ENCODE measurements around the gene TBC1D9.

Gene TBC1D9

DNA sequence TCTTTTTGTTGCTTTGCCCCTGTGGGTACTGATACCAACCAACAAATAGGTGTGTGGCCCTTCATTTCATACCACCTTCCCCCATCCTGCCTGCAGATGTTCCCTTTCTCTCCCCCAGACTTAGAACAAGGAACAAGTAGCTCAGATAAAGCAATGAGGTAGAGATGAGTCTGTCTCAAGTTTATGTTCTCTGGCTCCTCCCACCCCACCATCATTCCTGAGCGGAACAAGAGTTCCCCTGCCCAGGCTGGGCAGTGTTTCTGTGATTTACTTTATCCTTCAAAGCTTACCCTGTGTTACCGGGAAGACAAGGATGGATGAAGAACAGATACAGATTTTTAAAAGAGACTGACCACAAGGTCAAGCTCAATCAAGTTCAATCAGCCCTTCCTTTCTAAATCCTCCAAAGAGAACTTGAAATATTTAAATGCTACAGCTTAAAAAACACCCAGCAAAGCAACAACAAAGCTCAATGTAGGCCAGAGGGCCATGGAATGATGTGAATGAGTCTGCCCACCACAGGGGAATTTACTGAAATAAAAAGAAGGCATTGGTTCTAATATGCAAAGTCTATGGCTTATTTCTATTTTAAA, 107.4 kb downstream of the TBC1D9 start:
- DNase-seq (ENCODE audit: low read depth, low spot score), result no peak

DNA sequence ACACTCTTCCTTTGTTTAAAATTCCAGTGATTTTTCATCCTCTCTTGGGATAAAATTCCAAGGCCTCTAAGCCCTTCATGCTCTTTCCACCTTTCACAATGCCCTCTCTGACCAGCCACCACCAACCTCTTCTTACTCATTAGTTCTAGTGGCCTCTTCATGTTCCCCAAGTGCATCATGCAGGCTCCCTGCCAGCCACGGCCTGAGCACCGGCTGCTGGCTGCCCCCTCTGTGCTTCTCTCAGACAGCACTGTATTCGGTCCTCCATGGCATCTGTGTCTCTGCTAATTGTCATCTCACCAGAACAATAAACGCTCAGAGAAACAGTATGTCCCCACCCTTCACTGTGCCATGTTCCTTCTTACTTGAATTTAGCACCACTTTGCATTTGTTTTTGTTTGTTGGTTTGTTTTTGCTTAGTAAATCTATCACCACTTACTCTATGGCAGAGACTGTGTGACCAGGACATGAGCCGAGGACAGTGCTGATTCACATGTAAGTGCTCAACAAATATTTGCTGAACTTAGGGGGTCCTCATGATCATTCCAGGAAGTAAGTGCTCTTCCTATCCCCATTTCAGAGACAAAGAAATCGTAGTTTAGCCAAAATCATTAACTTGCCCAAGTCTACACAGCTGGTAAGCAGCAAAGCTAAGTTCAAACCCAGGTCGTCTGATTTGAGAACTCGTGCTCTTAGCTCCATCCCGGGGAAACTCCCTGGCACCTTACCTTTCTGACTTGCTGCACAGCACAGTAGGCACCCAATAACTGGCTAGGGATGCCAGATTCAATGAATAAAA, 110.4 kb downstream of the TBC1D9 start:
- no peak for DNase-seq (ENCODE audit: low read depth, low spot score)

DNA sequence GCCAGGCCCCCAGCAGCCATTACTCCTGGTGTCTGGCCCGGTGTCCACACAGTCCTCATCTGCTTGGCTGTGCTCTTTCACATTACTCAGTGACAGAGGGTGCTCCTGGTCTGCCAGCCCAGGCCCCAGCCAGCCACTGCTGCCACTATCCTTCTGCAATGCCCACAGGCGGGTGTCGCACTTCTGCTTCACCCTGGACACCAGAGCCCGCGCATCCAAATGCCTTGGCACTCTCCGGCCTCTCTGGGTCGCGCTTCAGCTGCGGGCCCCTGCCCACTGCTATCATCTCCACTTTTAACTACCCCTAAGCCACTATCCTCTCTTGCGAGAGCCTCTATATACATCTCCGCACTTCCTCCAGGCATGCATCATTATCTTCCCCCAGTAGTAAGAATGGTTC, 111.0 kb downstream of the TBC1D9 start:
- no peak for DNase-seq (ENCODE audit: low read depth, low spot score)

DNA sequence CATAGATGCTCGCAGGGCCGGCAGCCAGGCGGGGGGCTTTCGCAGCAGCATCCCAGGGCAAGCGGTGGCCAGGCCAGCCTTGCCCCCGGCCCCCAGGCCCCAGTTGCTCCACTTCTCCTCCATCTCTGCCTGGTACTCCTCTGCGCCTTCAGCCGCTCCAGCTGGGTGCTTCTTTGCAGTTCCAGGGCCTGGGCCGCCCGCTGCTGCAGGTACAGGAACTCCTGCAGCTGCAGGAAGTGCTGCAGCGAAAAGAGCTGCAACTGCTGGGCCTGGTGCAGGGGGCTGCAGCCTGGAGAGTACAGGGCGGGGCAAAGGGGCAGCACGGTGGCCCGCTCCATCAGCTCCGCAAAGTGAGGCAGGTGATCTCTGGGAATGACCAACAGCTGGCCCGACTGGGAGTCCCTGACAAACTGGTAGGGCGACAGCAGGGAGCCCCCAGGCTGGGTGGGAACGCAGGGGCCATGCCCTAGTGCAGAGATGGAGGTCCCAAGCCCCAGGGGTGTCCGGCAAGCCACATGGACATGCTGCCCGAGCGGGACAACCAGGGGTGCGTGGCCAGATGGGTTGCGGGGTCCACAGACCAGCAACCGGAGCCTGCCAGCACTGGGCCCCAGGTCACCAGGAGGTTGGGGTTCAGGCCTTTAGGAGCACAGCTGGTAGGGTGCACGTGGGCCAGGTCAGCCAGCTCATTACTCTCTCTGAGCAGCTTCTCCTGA, 111.6 kb downstream of the TBC1D9 start:
- no peak for DNase-seq (ENCODE audit: low read depth, low spot score)

DNA sequence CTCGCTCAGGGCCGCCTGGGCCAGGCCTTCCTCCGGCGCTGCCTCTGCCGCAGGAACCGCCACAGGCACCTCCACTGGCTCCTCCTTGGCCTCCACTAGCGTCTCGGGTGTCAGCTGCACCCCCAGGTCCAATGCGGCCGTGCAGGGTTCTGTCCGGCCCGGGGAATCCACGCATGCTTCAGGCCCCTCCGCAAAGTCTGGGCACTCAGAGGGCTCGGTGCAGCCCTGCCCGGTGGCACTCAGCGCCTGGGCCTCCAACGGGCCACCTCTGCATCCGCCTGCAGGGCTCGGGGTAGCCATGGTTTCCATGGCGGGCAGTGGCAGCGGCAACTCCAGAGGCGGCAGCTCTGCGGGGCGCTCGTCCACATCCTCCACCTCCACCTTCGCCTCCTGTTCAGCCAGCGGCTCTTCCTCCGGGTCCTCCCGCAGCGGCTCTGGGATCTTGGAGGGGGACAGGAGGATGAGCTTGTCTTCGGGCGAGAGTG, 112.6 kb downstream of the TBC1D9 start:
- no peak for DNase-seq (ENCODE audit: low read depth, low spot score)

DNA sequence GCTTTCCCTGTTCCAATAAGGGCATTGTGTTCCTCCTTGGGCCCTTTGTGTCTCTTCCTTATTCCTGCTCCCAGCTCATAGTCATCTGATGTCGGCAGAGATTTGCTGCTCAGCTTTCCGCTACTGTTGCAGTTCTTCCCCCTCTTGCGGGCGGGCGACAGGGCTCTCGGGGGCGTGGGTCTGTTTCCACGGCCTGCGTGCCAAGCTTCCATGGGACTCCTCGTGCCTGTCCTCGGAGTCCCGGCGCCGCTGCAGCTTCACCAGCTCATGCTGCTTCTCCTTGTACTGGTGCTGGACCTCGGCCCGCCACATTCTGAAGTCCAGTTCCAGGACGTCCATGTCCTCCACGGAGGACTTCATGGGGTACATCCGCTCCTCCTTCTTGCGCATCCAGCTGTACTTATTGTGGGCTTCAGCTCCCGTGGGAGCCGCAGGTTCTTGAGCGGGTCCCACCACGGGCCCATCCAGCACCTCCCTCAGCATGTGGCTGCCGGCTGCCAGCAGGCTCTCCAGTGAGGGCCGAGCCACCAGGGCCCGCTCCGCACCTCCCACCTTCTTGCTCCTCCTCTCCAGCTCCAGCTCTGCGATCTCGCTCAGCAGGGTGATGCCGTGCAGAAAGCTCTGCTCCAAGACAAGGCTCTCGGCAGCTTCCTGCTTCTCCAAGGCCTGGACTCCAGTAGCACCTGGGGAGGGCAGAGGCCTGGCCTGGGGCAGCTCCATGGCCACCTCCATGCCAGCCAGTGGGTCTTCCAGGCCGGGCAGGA, 113.3 kb downstream of the TBC1D9 start:
- DNase-seq (ENCODE audit: low read depth, low spot score), result no peak

DNA sequence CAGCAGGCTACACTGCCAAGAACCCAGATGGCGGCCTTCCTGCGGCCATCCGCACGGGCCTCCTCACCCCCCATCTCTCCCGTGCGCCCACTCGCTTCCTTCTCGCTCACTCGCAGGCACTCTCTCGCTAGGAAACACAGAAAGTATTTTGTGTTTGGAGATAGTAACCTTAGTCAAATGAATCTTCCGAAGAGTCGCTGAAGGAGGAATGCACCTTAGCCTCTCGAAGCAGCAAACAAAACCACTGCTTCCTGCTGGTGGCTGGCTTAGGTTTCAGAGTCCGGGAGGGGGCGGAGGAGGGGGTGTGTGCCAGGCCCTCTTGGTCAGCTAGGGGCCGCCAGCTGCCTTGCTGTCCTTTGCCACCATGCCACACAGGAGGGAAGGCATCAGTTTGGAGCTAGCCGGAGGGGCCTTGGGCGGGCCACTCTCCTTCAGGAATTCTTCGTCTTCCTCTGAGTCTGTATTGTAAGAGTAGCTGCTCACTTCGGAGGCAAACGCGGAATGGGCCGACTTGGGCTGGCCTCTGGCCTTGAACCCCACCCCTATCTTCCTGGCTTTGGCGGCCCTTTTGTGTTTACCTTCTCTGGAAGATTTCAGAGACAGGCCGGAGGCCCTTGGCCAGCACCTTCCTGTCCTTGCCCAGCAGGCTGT, 114.3 kb downstream of the TBC1D9 start:
- no peak for DNase-seq (ENCODE audit: low read depth, low spot score)

DNA sequence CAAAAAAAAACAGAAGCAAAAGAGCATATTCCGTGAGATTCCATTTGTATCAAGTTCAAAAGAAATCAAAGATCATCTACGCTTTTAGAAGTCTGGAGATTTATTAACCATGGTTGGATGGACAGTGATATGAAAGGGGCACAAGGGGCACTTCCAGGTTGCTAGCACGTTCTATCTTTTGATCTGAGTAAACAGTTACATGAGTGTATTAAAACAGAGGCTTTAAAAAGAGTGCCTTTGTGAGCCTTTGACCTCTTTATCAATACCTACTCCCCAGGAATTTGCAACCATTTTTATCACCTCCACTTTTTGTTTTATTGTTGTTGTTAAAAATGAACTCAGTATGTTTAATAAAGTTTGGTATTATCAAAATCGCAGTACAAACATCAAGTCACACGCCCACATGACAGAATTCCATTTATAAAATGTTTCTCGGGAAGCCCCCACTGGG, 115.1 kb downstream of the TBC1D9 start:
- no peak for DNase-seq (ENCODE audit: low read depth, low spot score)

DNA sequence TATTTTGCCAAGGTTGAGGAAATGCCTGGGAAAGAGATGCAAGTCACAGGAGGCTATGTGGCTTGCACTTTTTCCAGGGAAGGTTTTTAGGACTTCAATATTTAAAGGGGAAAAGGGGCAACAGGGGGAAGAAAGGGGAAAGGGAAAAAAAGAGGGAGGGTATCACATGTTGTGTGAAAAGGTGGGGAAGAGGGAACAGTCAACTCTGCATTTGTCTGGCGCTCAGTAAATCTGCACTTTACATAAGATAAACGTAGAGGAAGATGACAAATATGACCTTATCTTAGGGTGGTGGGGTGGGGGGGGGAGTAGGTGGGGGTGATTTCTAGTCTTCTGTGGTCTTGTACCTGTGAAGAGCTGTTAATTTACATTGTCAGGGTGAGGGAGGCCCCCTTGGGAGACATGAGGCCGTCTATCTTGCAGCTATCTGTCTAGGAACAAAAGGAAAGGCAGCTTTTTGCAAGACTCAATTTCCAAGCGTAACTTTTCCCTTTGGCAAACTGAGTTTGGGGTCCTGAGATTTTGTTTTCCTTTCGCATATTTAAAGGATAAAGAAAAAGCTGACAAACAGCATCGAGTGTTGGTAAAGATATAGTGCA, 115.9 kb downstream of the TBC1D9 start:
- DNase-seq (ENCODE audit: low read depth, low spot score), result no peak

DNA sequence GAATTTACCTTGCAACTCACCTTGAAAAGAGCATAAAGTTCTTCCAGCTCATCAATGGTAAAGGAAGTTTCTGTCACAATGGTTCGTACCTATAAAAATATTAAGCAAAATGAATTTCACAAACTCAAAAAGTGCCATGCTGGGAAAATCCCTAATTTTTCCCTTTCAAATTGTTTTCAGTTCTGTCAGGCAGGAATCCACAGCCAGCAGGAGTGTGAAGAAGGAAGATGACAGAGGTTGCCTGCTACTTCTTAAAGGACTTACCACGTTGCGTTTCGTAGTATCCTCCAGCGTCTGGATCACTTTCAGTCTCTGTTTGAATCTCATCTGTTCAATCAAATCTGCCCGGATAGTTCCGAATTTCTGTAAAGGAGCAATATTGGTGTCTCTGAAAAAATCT, 117.1 kb downstream of the TBC1D9 start:
- no peak for DNase-seq (ENCODE audit: low read depth, low spot score)

DNA sequence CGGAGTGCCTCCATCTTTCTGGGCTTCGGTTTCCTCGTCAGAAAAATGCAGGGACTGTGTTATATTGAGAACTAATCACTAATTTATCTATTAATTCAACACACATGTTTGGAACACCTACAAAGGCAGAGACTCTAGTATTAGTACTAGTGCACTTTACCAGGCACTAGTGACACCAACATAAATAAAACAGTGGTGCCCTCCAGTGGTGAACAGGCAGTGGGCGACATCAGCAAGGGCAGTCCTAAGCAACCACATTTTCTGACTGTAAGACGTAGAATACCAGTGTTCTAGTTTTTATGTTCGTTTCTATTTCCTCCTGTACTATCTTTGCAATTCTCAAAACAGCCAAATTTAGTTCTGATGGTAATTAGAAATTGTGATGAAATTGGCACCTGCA, 118.3 kb downstream of the TBC1D9 start:
- DNase-seq (ENCODE audit: low read depth, low spot score), result no peak

DNA sequence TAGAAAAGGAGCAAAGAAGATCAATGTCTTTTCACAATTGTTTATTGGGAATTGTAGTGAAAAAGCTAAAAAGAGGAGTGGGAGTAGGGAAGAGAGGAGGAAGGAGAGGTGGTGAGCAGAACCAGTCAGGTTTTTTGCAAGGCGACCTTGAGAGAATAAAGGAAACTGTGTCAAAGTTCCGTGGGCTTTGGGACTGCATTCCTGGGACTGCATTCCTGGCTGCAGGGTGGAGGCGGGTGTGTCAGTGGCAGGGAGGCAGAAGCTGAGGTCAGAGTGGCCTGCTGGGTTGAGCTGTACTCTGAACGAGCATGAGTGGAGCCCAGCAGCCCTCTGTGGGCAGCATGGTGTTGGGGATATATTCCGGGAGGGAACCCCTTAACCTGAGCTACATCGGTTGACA, 120.6 kb downstream of the TBC1D9 start:
- no peak for DNase-seq (ENCODE audit: low read depth, low spot score)

DNA sequence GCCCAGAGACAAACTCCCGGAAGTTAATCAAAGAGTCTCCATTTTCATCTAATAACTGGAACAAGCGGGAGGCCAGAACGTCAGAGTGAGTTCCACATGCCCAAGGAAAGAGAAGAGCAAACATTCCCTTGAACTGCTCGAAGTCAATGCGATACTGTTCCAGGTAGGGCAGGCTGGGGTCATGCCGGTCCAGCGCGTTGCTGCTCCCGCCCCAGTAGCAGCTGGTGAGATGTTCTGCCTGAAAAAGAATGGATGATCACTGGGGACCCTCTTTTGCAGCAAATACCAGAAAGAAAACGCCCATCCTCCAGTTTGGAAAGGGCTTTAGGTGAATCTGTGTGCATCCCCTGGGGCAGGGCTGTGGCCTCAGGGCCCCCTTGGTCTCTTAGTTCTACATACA, 122.2 kb downstream of the TBC1D9 start:
- DNase-seq (ENCODE audit: low read depth, low spot score), result no peak

DNA sequence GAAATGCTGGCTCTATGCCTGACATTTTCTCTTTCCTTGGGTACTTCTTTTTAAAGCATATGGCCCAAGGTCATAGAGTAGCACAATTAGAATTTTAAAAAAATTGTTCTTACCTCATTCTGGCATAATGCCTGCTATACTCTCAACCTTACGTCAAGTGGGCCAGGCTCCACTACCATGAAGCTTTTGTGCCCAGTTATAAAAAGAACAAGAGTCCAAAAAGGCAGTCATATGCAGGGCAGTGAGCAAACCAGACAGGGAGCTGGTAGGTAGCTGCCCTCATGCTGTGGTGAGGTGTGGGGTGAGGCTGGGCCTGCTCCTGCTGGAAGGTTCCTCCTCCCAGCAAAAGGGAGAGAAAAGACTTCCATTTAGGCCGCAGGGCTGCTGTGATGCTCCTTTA, 123.1 kb downstream of the TBC1D9 start:
- DNase-seq (ENCODE audit: low read depth, low spot score), result no peak

DNA sequence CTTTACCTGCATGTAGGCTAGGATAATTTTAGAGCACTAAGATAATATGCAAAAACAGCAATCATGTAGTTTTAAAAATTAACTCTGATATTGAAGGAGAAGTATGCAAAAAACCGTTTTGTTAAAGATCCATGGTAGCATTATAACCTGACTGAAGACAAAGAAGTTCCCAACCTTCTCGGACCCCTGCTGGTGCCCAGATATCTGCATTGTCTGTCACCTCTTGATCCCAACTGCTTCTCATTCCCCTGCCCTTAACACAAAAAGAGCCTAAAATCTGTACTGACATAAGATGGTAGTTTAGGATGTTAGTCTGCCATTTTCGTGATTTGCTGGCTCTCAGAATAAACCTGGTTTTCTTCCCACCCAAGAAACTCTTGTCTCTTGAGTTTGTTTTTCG, 125.9 kb downstream of the TBC1D9 start:
- DNase-seq (ENCODE audit: low read depth, low spot score), result no peak

DNA sequence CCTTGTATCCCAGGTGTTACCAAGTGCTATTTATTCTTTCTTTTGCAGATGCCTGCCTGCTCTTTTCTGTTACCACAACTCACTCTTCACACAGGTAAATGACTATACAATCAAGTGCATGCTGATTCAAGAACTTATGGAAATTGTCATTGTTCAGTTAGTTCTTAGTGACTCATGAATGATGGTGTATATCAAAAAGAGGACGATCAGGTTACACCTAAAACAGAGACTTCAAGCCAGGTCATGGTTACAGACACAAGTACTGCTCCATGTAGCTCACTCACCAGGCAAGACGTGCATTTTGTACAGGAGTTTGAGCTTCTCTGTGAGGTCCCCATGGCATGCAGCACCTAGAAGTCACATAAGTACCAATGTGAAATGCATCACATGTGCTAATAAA, 128.2 kb downstream of the TBC1D9 start:
- DNase-seq (ENCODE audit: low read depth, low spot score), result no peak

DNA sequence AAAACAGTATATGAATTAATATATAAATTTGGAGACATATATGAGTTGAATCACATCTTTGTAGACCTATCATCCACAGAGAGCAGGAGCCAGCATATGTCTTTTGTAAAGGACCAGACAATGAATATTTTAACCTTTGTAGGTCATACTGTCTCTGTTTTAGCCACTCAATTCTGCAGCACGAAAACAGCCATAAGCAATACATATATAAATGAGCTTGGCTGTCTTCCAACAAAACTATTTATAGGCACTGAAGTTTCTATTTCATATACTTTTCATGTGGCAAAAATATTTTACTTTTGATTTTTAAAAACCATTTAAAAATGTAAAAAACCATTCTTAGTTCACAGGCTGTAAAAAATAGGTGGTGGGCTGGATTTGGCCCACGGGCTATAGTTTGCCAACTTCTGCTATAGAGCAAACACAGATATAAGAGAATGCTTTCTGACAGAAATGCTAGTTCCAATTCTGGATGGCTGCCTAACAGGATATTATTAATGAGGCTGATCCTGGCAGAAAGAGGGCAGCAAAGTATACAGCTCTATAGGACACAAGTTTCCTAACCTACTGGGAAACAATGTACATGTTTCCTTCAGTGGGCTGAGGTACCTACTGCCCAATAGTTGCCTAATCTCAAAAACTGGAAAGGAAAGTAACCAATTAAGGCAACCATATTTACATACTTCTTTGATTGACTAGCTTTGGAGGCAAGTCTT, 129.4 kb downstream of the TBC1D9 start:
- DNase-seq (ENCODE audit: low read depth, low spot score), result no peak

DNA sequence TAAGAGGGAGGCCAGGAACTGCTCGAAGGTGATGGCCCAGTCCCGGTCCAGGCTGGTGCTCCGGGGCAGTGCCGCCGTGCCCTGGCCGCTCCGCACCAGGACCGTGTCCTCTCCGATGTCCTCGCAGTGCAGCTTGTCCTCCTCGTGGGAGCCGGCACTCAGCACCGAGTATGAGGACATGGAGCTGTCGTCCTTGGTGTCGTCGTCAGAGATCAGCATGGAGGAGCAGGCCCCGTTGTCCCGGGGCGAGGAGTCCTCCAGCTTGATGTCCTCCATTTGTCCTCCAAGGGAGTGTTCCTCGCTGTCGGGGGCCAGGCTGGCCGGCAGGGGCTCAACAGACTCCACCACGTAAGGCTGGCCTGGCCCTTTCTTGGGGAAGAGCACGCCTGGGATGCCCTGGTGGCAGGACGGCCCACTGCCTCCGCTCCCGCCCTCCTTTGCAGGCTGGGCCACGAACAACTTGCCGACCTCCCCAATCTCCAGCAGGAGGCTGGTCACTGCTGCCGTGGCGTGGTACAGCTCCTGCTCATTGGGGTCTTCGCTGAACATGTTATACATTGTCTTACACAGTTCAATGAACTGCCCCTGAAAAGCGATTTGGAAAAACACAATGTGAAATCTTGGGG, 133.7 kb downstream of the TBC1D9 start:
- no peak for DNase-seq (ENCODE audit: low read depth, low spot score)

DNA sequence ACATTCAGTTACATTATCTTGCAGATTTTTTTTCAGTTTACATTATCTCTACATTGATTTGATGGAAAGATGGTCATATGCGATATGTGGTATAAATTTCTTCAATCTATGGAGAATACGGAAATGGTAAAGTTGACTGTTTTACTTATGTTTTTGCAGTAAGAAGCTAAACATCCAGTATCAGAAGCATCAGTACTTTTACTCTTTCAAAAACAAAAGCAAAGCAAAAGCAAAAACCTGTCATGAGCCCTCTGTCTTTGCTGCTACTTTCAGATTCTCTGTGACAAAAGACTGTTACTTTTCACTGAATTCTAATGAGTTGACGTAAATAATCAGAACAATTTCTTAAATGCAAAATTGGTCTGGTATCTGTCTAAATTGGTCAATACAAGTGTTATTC, 135.0 kb downstream of the TBC1D9 start:
- DNase-seq (ENCODE audit: low read depth, low spot score), result no peak
